ENCODE results near the gene CEACAM7. TPM values are rescaled to one million over a fixed set of nuclear protein-coding genes. Genes with fewer than 3 reads are reported as not detected.

CEACAM7 gene
- total RNA-seq, result 1 to 10 TPM in 1 of 4 donors, under 1 TPM in 1, not detected in 2; 0.83 to 2.1 TPM

- WGBS, result 93% methylated on average over 1 of the region's 1 CpG
- H3K36me3 ChIP-seq, result no peaks in the 10 kb centered on the region
- H3K27me3 ChIP-seq, result peaks cover 0 to 62% (median 0%) of the 10 kb centered on the region in 4 donors
- H3K4me1 ChIP-seq, result no peaks in the 10 kb centered on the region
- peak; percentile 74 for DNase-seq (ENCODE audit: extremely low spot score)
- TF ChIP-seq CTCF (IDR thresholded peaks at IDR 0.05), result no peak
- no peak for TF ChIP-seq EP300 (IDR thresholded peaks at IDR 0.05)
- no peak for TF ChIP-seq POLR2AphosphoS5 (IDR thresholded peaks at IDR 0.05)
- no peak for TF ChIP-seq POLR2A (IDR thresholded peaks at IDR 0.05; ENCODE audit: low read depth)
- intact Hi-C loops (cut with DNase I), result no loop called here
- no peak within 1 kb of the TSS for H3K27ac ChIP-seq (replicated peaks in 1 of 4)
- no peak within 1 kb of the TSS for H3K4me3 ChIP-seq
- H3K9me3 ChIP-seq, result peaks cover 0 to 19% (median 7%) of the 10 kb centered on the region in 4 donors
Observed at GRCh38 chr19:41688098-41688497, at the start of gene CEACAM7. Gene CEACAM7, minus strand, starts transcription at chr19:41688270. Its CDS starts 105 bp downstream, at chr19:41688165.

- no peaks in the 10 kb centered on the region for H3K36me3 ChIP-seq
- H3K4me3 ChIP-seq, result no peak overlapping the region
- DNase-seq (ENCODE audit: extremely low spot score), result no peak
- H3K27me3 ChIP-seq, result peaks cover 0 to 11% (median 0%) of the 10 kb centered on the region in 4 donors
- intact Hi-C loops (cut with DNase I), result no loop called here
- H3K9me3 ChIP-seq, result no peaks in the 10 kb centered on the region
- no peak overlapping the region for H3K27ac ChIP-seq (replicated peaks in 1 of 4)
- 80% methylated on average over 5 of the region's 5 CpGs for WGBS
- TF ChIP-seq EP300 (IDR thresholded peaks at IDR 0.05) (no peak), POLR2AphosphoS5 (IDR thresholded peaks at IDR 0.05) (no peak), CTCF (IDR thresholded peaks at IDR 0.05) (no peak), POLR2A (IDR thresholded peaks at IDR 0.05; ENCODE audit: low read depth) (no peak)
- H3K4me1 ChIP-seq, result no peaks in the 10 kb centered on the region
Observed at GRCh38 chr19:41735071-41735600, 47.1 kb upstream of the CEACAM7 start.

- intact Hi-C loops (cut with DNase I), result no loop called here
- Histone ChIP-seq H3K27me3 (peaks cover 0 to 11% (median 0%) of the 10 kb centered on the region in 4 donors), H3K4me3 (no peak overlapping the region), H3K4me1 (no peaks in the 10 kb centered on the region), H3K27ac (replicated peaks in 1 of 4) (no peak overlapping the region), H3K36me3 (no peaks in the 10 kb centered on the region), H3K9me3 (no peaks in the 10 kb centered on the region)
- no peak for TF ChIP-seq POLR2AphosphoS5 (IDR thresholded peaks at IDR 0.05)
- no peak for TF ChIP-seq EP300 (IDR thresholded peaks at IDR 0.05)
- no peak for TF ChIP-seq POLR2A (IDR thresholded peaks at IDR 0.05; ENCODE audit: low read depth)
- TF ChIP-seq CTCF (IDR thresholded peaks at IDR 0.05), result no peak
- no peak for DNase-seq (ENCODE audit: extremely low spot score)
- WGBS, result 74% methylated on average over 3 of the region's 3 CpGs
Observed at GRCh38 chr19:41734585-41734984, 46.5 kb upstream of the CEACAM7 start.

- 73% methylated on average over 4 of the region's 4 CpGs for WGBS
- no peak for DNase-seq (ENCODE audit: extremely low spot score)
- no peaks in the 10 kb centered on the region for H3K36me3 ChIP-seq
- H3K4me1 ChIP-seq, result no peaks in the 10 kb centered on the region
- TF ChIP-seq CTCF (IDR thresholded peaks at IDR 0.05) (no peak), POLR2A (IDR thresholded peaks at IDR 0.05; ENCODE audit: low read depth) (no peak), POLR2AphosphoS5 (IDR thresholded peaks at IDR 0.05) (no peak), EP300 (IDR thresholded peaks at IDR 0.05) (no peak)
- no peaks in the 10 kb centered on the region for H3K9me3 ChIP-seq
- no peak overlapping the region for H3K27ac ChIP-seq (replicated peaks in 1 of 4)
- H3K4me3 ChIP-seq, result no peak overlapping the region
- intact Hi-C loops (cut with DNase I), result no loop called here
- H3K27me3 ChIP-seq, result peaks cover 0 to 9% (median 0%) of the 10 kb centered on the region in 4 donors
Observed at GRCh38 chr19:41734156-41734555, 46.1 kb upstream of the CEACAM7 start.

GRCh38 chr19:41726493-41726892 lies 38.4 kb upstream of the CEACAM7 start:
- 26% methylated on average over 5 of the region's 5 CpGs for WGBS
- H3K9me3 ChIP-seq, result peaks cover 0 to 3% (median 0%) of the 10 kb centered on the region in 4 donors
- no peak for TF ChIP-seq POLR2A (IDR thresholded peaks at IDR 0.05; ENCODE audit: low read depth)
- TF ChIP-seq POLR2AphosphoS5 (IDR thresholded peaks at IDR 0.05), result no peak
- TF ChIP-seq EP300 (IDR thresholded peaks at IDR 0.05), result no peak
- no peak for TF ChIP-seq CTCF (IDR thresholded peaks at IDR 0.05)
- H3K4me1 ChIP-seq, result no peaks in the 10 kb centered on the region
- no peak overlapping the region for H3K27ac ChIP-seq (replicated peaks in 1 of 4)
- no peak overlapping the region for H3K4me3 ChIP-seq
- H3K27me3 ChIP-seq, result peaks cover 0 to 34% (median 0%) of the 10 kb centered on the region in 4 donors
- no peaks in the 10 kb centered on the region for H3K36me3 ChIP-seq
- intact Hi-C loops (cut with DNase I), result no loop called here
- no peak for DNase-seq (ENCODE audit: extremely low spot score)

All from esophagus muscularis mucosa (tissue), 4 donors.